Neural progenitor cell (in vitro differentiated cells): Measurements from ENCODE around the gene SFXN5. TPM values are rescaled to one million over a fixed set of nuclear protein-coding genes. Genes with fewer than 3 reads are reported as not detected.

Experiments used
- DNase-seq: peaks from one replicate; pipeline ENCODE4 v3.0.0-alpha.2; 2016; ENCODE audit warnings: low spot score
- H2AFZ ChIP-seq: fragments of 200-600 bp; sonication (generic); replicated peaks from 2 replicates; pipeline ENCODE4 v1.6.1; 2016; ENCODE audit warnings: antibody characterized with exemption
- H3F3A ChIP-seq: fragments of 200-600 bp; sonication (generic); 2 replicates; pipeline ENCODE4 v1.6.1; 2016; ENCODE audit warnings: antibody characterized with exemption, low read depth
- H3K27ac ChIP-seq: fragments of 200-600 bp; sonication (generic); 2 replicates; pipeline ENCODE4 v1.5.1; 2016; ENCODE audit warnings: mild to moderate bottlenecking
- H3K27me3 ChIP-seq: fragments of 200-600 bp; sonication (generic); 2 replicates; pipeline ENCODE4 v1.6.1; 2016; ENCODE audit warnings: mild to moderate bottlenecking, moderate library complexity
- H3K36me3 ChIP-seq: fragments of 200-600 bp; sonication (generic); 2 replicates; pipeline ENCODE4 v1.5.1; 2016
- H3K4me1 ChIP-seq: fragments of 200-600 bp; sonication (generic); 2 replicates; pipeline ENCODE4 v1.6.1; 2016; ENCODE audit warnings: mixed run types
- H3K4me2 ChIP-seq: fragments of 200-600 bp; sonication (generic); 2 replicates; pipeline ENCODE4 v1.6.1; 2016
- H3K4me3 ChIP-seq: fragments of 200-600 bp; sonication (generic); 2 replicates; pipeline ENCODE4 v1.5.1; 2016
- H3K79me2 ChIP-seq: fragments of 200-600 bp; sonication (generic); 2 replicates; pipeline ENCODE4 v1.6.1; 2016; ENCODE audit warnings: low read depth
- H3K9ac ChIP-seq: fragments of 200-600 bp; sonication (generic); 2 replicates; pipeline ENCODE4 v1.6.1; 2016
- H3K9me3 ChIP-seq: fragments of 200-600 bp; sonication (generic); 2 replicates; pipeline ENCODE4 v1.5.1; 2016; ENCODE audit warnings: low read depth
- H4K20me1 ChIP-seq: fragments of 200-600 bp; sonication (generic); 2 replicates; pipeline ENCODE4 v1.6.1; 2016; ENCODE audit warnings: low read depth
- H3K27ac Mint-ChIP-seq: 3 replicates; pipeline ENCODE4 v1.8.0; 2021; ENCODE audit warnings: mixed read lengths
- H3K27me3 Mint-ChIP-seq: 2 replicates; pipeline ENCODE4 v1.8.0; 2022; ENCODE audit warnings: low read depth, mild to moderate bottlenecking, inconsistent platforms, moderate library complexity, mixed read lengths; ENCODE audit not compliant: insufficient read depth
- H3K36me3 Mint-ChIP-seq: 3 replicates; pipeline ENCODE4 v1.8.0; 2021; ENCODE audit warnings: mixed read lengths
- H3K4me1 Mint-ChIP-seq: 3 replicates; pipeline ENCODE4 v1.8.0; 2021; ENCODE audit warnings: mixed read lengths
- H3K4me3 Mint-ChIP-seq: 3 replicates; pipeline ENCODE4 v1.8.0; 2021; ENCODE audit warnings: mild to moderate bottlenecking, moderate library complexity, mixed read lengths
- H3K9me3 Mint-ChIP-seq: 3 replicates; pipeline ENCODE4 v1.8.0; 2020; ENCODE audit warnings: mixed read lengths
- CTCF ChIP-seq: fragments of 200-600 bp; sonication (generic); IDR thresholded peaks from 2 replicates; pipeline ENCODE4 v1.5.1; 2017; ENCODE audit warnings: antibody characterized with exemption, mild to moderate bottlenecking
- EZH2 ChIP-seq: fragments of 200-600 bp; sonication (generic); IDR thresholded peaks from 2 replicates; pipeline ENCODE4 v1.6.1; 2017; ENCODE audit warnings: antibody characterized with exemption, mild to moderate bottlenecking, moderate library complexity
- EZH2phosphoT487 ChIP-seq: fragments of 200-600 bp; sonication (generic); IDR thresholded peaks from 2 replicates; pipeline ENCODE4 v1.6.1; 2017; ENCODE audit warnings: antibody characterized with exemption
- total RNA-seq: library from RNA; depleted of rRNA; stranded (reverse); fragments of >200 nt; gene quantifications from 2 replicates; pipeline ENCODE4 v1.2.3, GENCODE V29; 2015; ENCODE audit warnings: low replicate concordance

SFXN5 gene
- total RNA-seq, 1 donor from 2014 or later: 3.4 TPM

GRCh38 chr2:72964146-72964525 is 107.4 kb downstream of the SFXN5 start:
- no peak overlapping the region for H3K4me3 Mint-ChIP-seq
- H2AFZ ChIP-seq: no peak overlapping the region
- H3K9me3 Mint-ChIP-seq: peaks cover 2% of the 10 kb centered on the region
- no peaks in the 10 kb centered on the region for H3K27me3 ChIP-seq
- H3K4me1 ChIP-seq: peaks cover 29% of the 10 kb centered on the region
- no peak for TF ChIP-seq EZH2
- no peak for TF ChIP-seq EZH2phosphoT487
- no peak for TF ChIP-seq CTCF
- no peak for DNase-seq
- H3K9me3 ChIP-seq: no peaks in the 10 kb centered on the region
- H3K36me3 ChIP-seq: no peaks in the 10 kb centered on the region
- no peak overlapping the region for H3K27ac ChIP-seq
- H3K4me2 ChIP-seq: no peak overlapping the region
- peak overlapping the region; percentile 86 for H3K27ac Mint-ChIP-seq
- no peak overlapping the region for H3K9ac ChIP-seq
- H3K36me3 Mint-ChIP-seq: peaks cover 3% of the 10 kb centered on the region
- H3K79me2 ChIP-seq: no peaks in the 10 kb centered on the region
- peaks cover 5% of the 10 kb centered on the region for H3F3A ChIP-seq
- no peaks in the 10 kb centered on the region for H4K20me1 ChIP-seq
- H3K4me1 Mint-ChIP-seq: peaks cover 11% of the 10 kb centered on the region
- no peak overlapping the region for H3K4me3 ChIP-seq
- peaks cover 5% of the 10 kb centered on the region for H3K27me3 Mint-ChIP-seq

GRCh38 chr2:72963423-72964145 is 107.9 kb downstream of the SFXN5 start:
- Mint-ChIP-seq H3K9me3 (peaks cover 2% of the 10 kb centered on the region), H3K4me1 (peaks cover 11% of the 10 kb centered on the region)

GRCh38 chr2:72962911-72963310 is 108.6 kb downstream of the SFXN5 start:
- Mint-ChIP-seq H3K4me3 (no peak overlapping the region), H3K9me3 (peaks cover 2% of the 10 kb centered on the region), H3K27ac (no peak overlapping the region), H3K27me3 (peaks cover 4% of the 10 kb centered on the region), H3K36me3 (peaks cover 3% of the 10 kb centered on the region), H3K4me1 (peaks cover 11% of the 10 kb centered on the region)
- no peak for DNase-seq
- TF ChIP-seq EZH2phosphoT487 (no peak), EZH2 (no peak), CTCF (no peak)
- Histone ChIP-seq H3K9me3 (no peaks in the 10 kb centered on the region), H3K4me3 (no peak overlapping the region), H3K27me3 (no peaks in the 10 kb centered on the region), H3K27ac (no peak overlapping the region), H4K20me1 (no peaks in the 10 kb centered on the region), H2AFZ (no peak overlapping the region), H3K79me2 (no peaks in the 10 kb centered on the region), H3F3A (peaks cover 5% of the 10 kb centered on the region), H3K4me2 (peak overlapping the region; percentile 55), H3K36me3 (no peaks in the 10 kb centered on the region), H3K9ac (no peak overlapping the region), H3K4me1 (peaks cover 29% of the 10 kb centered on the region)

More at GRCh38 chr2:72963423-72964145, 107.9 kb downstream of the SFXN5 start:
- no peak overlapping the region for H3K4me3 Mint-ChIP-seq
- Histone ChIP-seq H2AFZ (no peak overlapping the region), H3K27ac (no peak overlapping the region), H3K9ac (no peak overlapping the region), H3K4me1 (peaks cover 29% of the 10 kb centered on the region), H3K36me3 (no peaks in the 10 kb centered on the region), H4K20me1 (no peaks in the 10 kb centered on the region), H3F3A (peaks cover 5% of the 10 kb centered on the region), H3K27me3 (no peaks in the 10 kb centered on the region), H3K4me3 (no peak overlapping the region), H3K9me3 (no peaks in the 10 kb centered on the region), H3K79me2 (no peaks in the 10 kb centered on the region), H3K4me2 (peak overlapping the region; percentile 55)
- peaks cover 5% of the 10 kb centered on the region for H3K27me3 Mint-ChIP-seq
- TF ChIP-seq EZH2phosphoT487 (no peak), CTCF (no peak), EZH2 (no peak)
- peak; percentile 50 for DNase-seq
- H3K27ac Mint-ChIP-seq: no peak overlapping the region
- peaks cover 3% of the 10 kb centered on the region for H3K36me3 Mint-ChIP-seq
